OCI-LY7 (cell line): ENCODE results near the gene ASIP. TPM values are rescaled to one million over a fixed set of nuclear protein-coding genes. Genes with fewer than 3 reads are reported as not detected.
A peak's percentile ranks its signal among the peaks of the same experiment; 100 is the strongest.

ENCODE experiments used
- BruUV-seq: library from RNA; stranded (reverse); fragments of 400-500 nt; replicated peaks from 2 replicates; lab custom pipeline; 2021; lab: Mats Ljungman, UMichigan
- CTCF ChIA-PET: fragments of 300-600 bp; sonication (Branson Sonifier 250); formaldehyde crosslinking; loops from one replicate; lab custom pipeline; 2022; ENCODE audit warnings: antibody characterized with exemption; ENCODE audit not compliant: unreplicated experiment; lab: Charles Lee
- POLR2A ChIA-PET: fragments of 300-600 bp; sonication (Branson Sonifier 250); formaldehyde crosslinking; loops from one replicate; lab custom pipeline; 2022; ENCODE audit warnings: antibody characterized with exemption; lab: Charles Lee
- DNase-seq: peaks from one replicate; pipeline ENCODE4 v3.0.0-alpha.2; 2015; ENCODE audit warnings: low spot score
- H2AFZ ChIP-seq: fragments of 200-600 bp; sonication (generic), shearing (Covaris generic); 2 replicates; pipeline ENCODE4 v1.6.1; 2014; ENCODE audit warnings: mild to moderate bottlenecking, antibody characterized with exemption, low read length, moderate library complexity
- H3K27ac ChIP-seq: fragments of 200-600 bp; sonication (generic); 2 replicates; pipeline ENCODE4 v1.5.1; 2014; ENCODE audit warnings: mixed run types, low read depth, mild to moderate bottlenecking, moderate library complexity, low read length, inconsistent platforms; ENCODE audit not compliant: poor library complexity, severe bottlenecking
- H3K36me3 ChIP-seq: fragments of 200-600 bp; sonication (generic); 2 replicates; pipeline ENCODE4 v1.6.1; 2014; ENCODE audit warnings: mild to moderate bottlenecking, antibody characterized with exemption, low read length, moderate library complexity, mixed read lengths; ENCODE audit not compliant: insufficient read depth
- H3K4me1 ChIP-seq: fragments of 200-600 bp; sonication (generic); 2 replicates; pipeline ENCODE4 v1.5.1; 2014; ENCODE audit warnings: mild to moderate bottlenecking, low read length; ENCODE audit not compliant: insufficient read depth, poor library complexity, severe bottlenecking
- H3K4me2 ChIP-seq: fragments of 200-600 bp; sonication (generic); 2 replicates; pipeline ENCODE4 v1.6.1; 2014; ENCODE audit warnings: mild to moderate bottlenecking, low read length
- H3K4me3 ChIP-seq: fragments of 200-600 bp; sonication (generic); 2 replicates; pipeline ENCODE4 v1.5.1; 2014; ENCODE audit warnings: mild to moderate bottlenecking, low read depth, low read length; ENCODE audit not compliant: poor library complexity, severe bottlenecking
- H3K79me2 ChIP-seq: fragments of 200-600 bp; sonication (generic); 2 replicates; pipeline ENCODE4 v1.6.1; 2016; ENCODE audit warnings: low read depth, mild to moderate bottlenecking, low read length, moderate library complexity, mixed read lengths; ENCODE audit not compliant: insufficient read depth
- H3K9me2 ChIP-seq: fragments of 200-600 bp; sonication (generic); 2 replicates; pipeline ENCODE4 v1.6.1; 2016; ENCODE audit warnings: mild to moderate bottlenecking, low read length, mixed read lengths; ENCODE audit not compliant: insufficient read depth
- H3K9me3 ChIP-seq: fragments of 200-600 bp; sonication (generic); 2 replicates; pipeline ENCODE4 v1.6.1; 2014; ENCODE audit warnings: mild to moderate bottlenecking, mixed run types, low read length, mixed read lengths
- H4K20me1 ChIP-seq: fragments of 200-600 bp; sonication (generic); 2 replicates; pipeline ENCODE4 v1.6.1; 2014; ENCODE audit warnings: mild to moderate bottlenecking, antibody characterized with exemption, low read length, moderate library complexity, mixed read lengths; ENCODE audit not compliant: insufficient read depth
- EZH2phosphoT487 ChIP-seq: fragments of 200-600 bp; sonication (generic); IDR thresholded peaks from 2 replicates; pipeline ENCODE4 v1.6.1; 2018; ENCODE audit warnings: low read depth, borderline replicate concordance, mild to moderate bottlenecking, mixed run types, antibody characterized with exemption, low read length, moderate library complexity, mixed read lengths
- intact Hi-C: fragments of 100-400 bp; cut with micrococcal nuclease; formaldehyde crosslinking; loops from one replicate; pipeline ENCODE4 v1.10.0; 2022; ENCODE audit not compliant: unreplicated experiment
- total RNA-seq, 2 experiments: library from RNA; depleted of rRNA in 1 of 2; stranded (reverse); fragments of >200 nt in 1 of 2; shearing (Covaris generic) in 1 of 2; gene quantifications; 2 replicates each; pipeline ENCODE4 v1.2.3, GENCODE V29; 2014 to 2022
- TF ChIP-seq, protein P1 (sequence below): fragments of 200-600 bp; sonication (generic); conservative IDR thresholded peaks from 2 replicates; pipeline ENCODE4 v1.5.1; 2014; ENCODE audit warnings: mild to moderate bottlenecking, antibody characterized with exemption, low read length, moderate library complexity, mixed read lengths

ASIP gene
- total RNA-seq, 2 experiments from 2014 or later: 0.32 to 0.82 TPM

DNA sequence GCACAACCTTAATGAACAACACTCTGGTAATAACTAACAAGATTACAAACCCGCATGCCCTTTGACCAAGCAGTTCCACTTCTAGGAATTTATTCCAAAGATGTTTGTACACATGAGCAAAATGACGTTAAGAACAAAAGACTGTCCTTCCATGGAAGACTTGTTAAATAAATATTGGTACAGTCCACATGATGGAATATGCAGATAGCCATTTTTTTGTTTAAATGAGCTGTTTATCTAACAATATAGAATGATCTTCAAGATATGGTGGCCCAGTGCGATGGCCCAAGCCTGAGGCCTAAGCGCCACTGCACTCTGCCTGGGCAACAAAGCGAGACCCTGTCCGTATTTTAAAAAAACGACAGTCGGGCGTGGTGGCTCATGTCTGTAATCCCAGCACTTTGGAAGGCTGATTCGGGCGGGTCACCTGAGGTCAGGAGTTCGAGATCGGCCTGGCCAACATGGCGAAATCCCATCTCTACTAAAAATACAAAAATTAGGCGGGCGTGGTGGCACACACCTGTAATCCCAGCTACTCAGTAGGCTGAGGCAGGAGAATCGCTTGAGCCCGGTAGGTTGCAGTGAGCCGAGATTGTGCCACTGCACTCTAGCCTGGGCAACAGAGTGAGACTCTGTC lies 69.4 kb downstream of the ASIP start:
- Histone ChIP-seq H3K79me2 (no peaks in the 10 kb centered on the region), H3K4me2 (no peak overlapping the region), H3K4me3 (no peak overlapping the region), H3K36me3 (no peaks in the 10 kb centered on the region), H2AFZ (no peak overlapping the region), H3K4me1 (no peaks in the 10 kb centered on the region), H3K9me3 (no peaks in the 10 kb centered on the region), H3K27ac (no peak overlapping the region), H4K20me1 (no peaks in the 10 kb centered on the region), H3K9me2 (no peaks in the 10 kb centered on the region)
- intact Hi-C loops: loop anchor here (5.0 kb wide), 1 partner anchor 97 kb away; no protein-coding TSS in a partner anchor
- POLR2A ChIA-PET: interaction anchor here (0.6 kb wide), 1 partner anchor 147 kb away, joined by 4 read pairs; no protein-coding TSS in a partner anchor
- CTCF ChIA-PET: interaction anchor here (1.0 kb wide), 1 partner anchor 212 kb away, joined by 4 read pairs; no protein-coding TSS in a partner anchor
- no TSS peak for BruUV-seq
- no peak for DNase-seq
- TF ChIP-seq, protein P1, sequence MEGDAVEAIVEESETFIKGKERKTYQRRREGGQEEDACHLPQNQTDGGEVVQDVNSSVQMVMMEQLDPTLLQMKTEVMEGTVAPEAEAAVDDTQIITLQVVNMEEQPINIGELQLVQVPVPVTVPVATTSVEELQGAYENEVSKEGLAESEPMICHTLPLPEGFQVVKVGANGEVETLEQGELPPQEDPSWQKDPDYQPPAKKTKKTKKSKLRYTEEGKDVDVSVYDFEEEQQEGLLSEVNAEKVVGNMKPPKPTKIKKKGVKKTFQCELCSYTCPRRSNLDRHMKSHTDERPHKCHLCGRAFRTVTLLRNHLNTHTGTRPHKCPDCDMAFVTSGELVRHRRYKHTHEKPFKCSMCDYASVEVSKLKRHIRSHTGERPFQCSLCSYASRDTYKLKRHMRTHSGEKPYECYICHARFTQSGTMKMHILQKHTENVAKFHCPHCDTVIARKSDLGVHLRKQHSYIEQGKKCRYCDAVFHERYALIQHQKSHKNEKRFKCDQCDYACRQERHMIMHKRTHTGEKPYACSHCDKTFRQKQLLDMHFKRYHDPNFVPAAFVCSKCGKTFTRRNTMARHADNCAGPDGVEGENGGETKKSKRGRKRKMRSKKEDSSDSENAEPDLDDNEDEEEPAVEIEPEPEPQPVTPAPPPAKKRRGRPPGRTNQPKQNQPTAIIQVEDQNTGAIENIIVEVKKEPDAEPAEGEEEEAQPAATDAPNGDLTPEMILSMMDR: no peak
- TF ChIP-seq EZH2phosphoT487: no peak

DNA sequence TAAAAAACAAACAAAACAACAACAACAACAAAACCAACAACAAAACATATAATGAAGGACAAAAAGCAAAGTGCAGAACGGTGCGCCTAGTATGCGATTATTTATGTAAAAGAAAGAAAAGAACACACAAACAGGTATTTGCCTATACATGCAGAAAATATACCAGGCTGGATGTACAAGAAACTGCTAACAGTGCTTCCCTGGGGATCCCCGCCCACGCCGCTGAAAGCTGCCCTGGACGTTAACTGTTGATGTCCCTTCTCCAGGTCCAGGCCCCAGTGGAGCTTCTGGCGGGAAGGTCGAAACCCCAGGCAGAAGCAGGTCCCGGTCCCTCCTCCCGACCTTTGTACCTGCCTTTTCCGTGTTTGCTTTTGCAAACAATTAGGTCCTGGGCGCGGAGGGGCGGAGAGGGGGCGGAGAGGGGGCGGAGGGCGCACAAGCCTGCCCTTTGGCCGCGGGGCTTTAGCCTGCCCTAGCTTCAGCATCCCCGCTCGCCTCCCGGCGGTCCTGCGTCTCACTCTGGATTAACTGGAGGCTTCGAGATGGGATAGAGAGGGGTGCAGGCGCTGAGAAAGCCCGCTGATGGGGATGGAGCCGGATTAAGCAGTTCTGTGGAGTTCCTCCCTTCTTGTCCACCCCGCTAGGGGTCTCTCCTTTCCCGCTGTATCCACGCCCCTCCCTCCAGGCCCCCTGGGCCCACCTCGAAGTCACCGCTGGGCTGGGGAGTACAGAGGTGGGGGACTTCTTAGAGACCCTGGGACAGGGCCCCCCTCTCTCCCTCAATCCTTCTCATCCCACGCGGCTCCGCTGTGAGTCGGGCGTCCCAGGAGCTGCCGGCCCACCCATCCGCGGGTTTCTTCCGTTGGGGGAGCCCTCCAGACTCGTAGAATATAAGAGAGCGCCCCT lies 70.1 kb downstream of the ASIP start:
- Histone ChIP-seq H3K4me1 (no peaks in the 10 kb centered on the region), H3K9me2 (no peaks in the 10 kb centered on the region), H3K79me2 (no peaks in the 10 kb centered on the region), H2AFZ (no peak overlapping the region), H3K9me3 (no peaks in the 10 kb centered on the region), H3K27ac (no peak overlapping the region), H3K4me3 (no peak overlapping the region), H3K4me2 (no peak overlapping the region), H4K20me1 (no peaks in the 10 kb centered on the region), H3K36me3 (no peaks in the 10 kb centered on the region)
- no TSS peak for BruUV-seq
- CTCF ChIA-PET: interaction anchor here (0.9 to 1.0 kb wide), 3 partner anchors 10 to 211 kb away, joined by 3 to 4 read pairs (median 3); no protein-coding TSS in a partner anchor
- intact Hi-C loops: loop anchor here (1.0 to 5.0 kb wide), 6 partner anchors 96 to 457 kb away; no protein-coding TSS in a partner anchor
- POLR2A ChIA-PET: interaction anchor here (0.6 to 1.2 kb wide), 2 partner anchors 148 to 219 kb away, joined by 3 to 4 read pairs; no protein-coding TSS in a partner anchor
- no peak for DNase-seq
- no peak for TF ChIP-seq EZH2phosphoT487
- TF ChIP-seq, protein P1: 0 out of 2 replicates have a peak, but pooled peaks have one; percentile 16
